Caco-2 (cell line): ENCODE results near the gene NDUFS2. TPM values are rescaled to one million over a fixed set of nuclear protein-coding genes. Genes with fewer than 3 reads are reported as not detected.

Experiments used
- BruUV-seq: library from RNA; stranded (reverse); fragments of 400-500 nt; replicated peaks from 2 replicates; lab custom pipeline; 2021; lab: Mats Ljungman, UMichigan
- CTCF ChIA-PET: fragments of 300-600 bp; sonication (Branson Sonifier 250); formaldehyde crosslinking; loops from one replicate; lab custom pipeline; 2022; ENCODE audit warnings: antibody characterized with exemption; lab: Charles Lee
- POLR2A ChIA-PET: fragments of 300-600 bp; sonication (Branson Sonifier 250); formaldehyde crosslinking; loops from one replicate; lab custom pipeline; 2022; ENCODE audit warnings: antibody characterized with exemption; lab: Charles Lee
- DNase-seq, 2 experiments: peaks; one replicate each; pipeline versions ENCODE4 v3.0.0 to v3.0.0-alpha.2; 2020 to 2022
- H3K27me3 ChIP-seq: replicated peaks from 2 replicates; pipeline ENCODE4 v1.6.0; 2011; ENCODE audit warnings: low read length; ENCODE audit not compliant: control insufficient read depth, insufficient read depth
- H3K36me3 ChIP-seq: 2 replicates; pipeline ENCODE4 v1.5.1; 2011; ENCODE audit warnings: low read length; ENCODE audit not compliant: control insufficient read depth, insufficient read depth
- H3K4me1 ChIP-seq: fragments of 250-450 bp; sonication (Bioruptor Pico); 2 replicates; pipeline ENCODE4 v1.5.1; 2020; ENCODE audit warnings: mild to moderate bottlenecking
- H3K4me3 ChIP-seq: 2 replicates; pipeline ENCODE4 v1.5.1; 2011; ENCODE audit warnings: low read depth, mild to moderate bottlenecking, control low read depth, low read length
- H3K9me3 ChIP-seq: fragments of 250-450 bp; sonication (Bioruptor Pico); 2 replicates; pipeline ENCODE4 v1.5.1; 2020; ENCODE audit warnings: mild to moderate bottlenecking, moderate library complexity
- H3K27ac Mint-ChIP-seq: one replicate; pipeline ENCODE4 v1.8.0; 2022; ENCODE audit warnings: mixed read lengths; ENCODE audit not compliant: unreplicated experiment
- H3K27me3 Mint-ChIP-seq: one replicate; pipeline ENCODE4 v1.8.0; 2022; ENCODE audit warnings: mixed read lengths; ENCODE audit not compliant: insufficient read depth, unreplicated experiment
- H3K36me3 Mint-ChIP-seq: one replicate; pipeline ENCODE4 v1.8.0; 2022; ENCODE audit warnings: mild to moderate bottlenecking, mixed read lengths; ENCODE audit not compliant: insufficient read depth, unreplicated experiment
- H3K4me1 Mint-ChIP-seq: one replicate; pipeline ENCODE4 v1.8.0; 2022; ENCODE audit warnings: low read depth, mixed read lengths; ENCODE audit not compliant: unreplicated experiment
- H3K4me3 Mint-ChIP-seq: one replicate; pipeline ENCODE4 v1.8.0; 2022; ENCODE audit warnings: mild to moderate bottlenecking, moderate library complexity, mixed read lengths; ENCODE audit not compliant: unreplicated experiment
- H3K9me3 Mint-ChIP-seq: one replicate; pipeline ENCODE4 v1.8.0; 2022; ENCODE audit warnings: mixed read lengths; ENCODE audit not compliant: unreplicated experiment
- intact Hi-C: fragments of 100-400 bp; cut with micrococcal nuclease; formaldehyde crosslinking; loops from one replicate; pipeline ENCODE4 v1.10.0; 2022; ENCODE audit not compliant: unreplicated experiment
- total RNA-seq: library from RNA; stranded (reverse); gene quantifications from 2 replicates; pipeline ENCODE4 v1.2.3, GENCODE V29; 2022
- TF ChIP-seq, protein P1 (sequence below), 2 experiments: fragments of 200-600 bp in 1 of 2; IDR thresholded peaks; 1 replicate in 1 of 2; 2 replicates in 1 of 2; pipeline versions ENCODE4 v1.5.1 to v1.8.0; 2011 to 2022; ENCODE audit warnings: antibody characterized with exemption in 1 of 2, control low read depth in 1 of 2, inconsistent platforms in 1 of 2, low read depth in 1 of 2, low read length in 1 of 2, mild to moderate bottlenecking in 1 of 2, moderate library complexity in 1 of 2; ENCODE audit not compliant: insufficient read depth in 1 of 2, severe bottlenecking in 1 of 2, unreplicated experiment in 1 of 2

The NDUFS2 gene
- total RNA-seq, 1 experiment from 2014 or later = 115 TPM

- Histone ChIP-seq H3K36me3 (peaks cover 6% of the 10 kb centered on the region), H3K9me3 (no peaks in the 10 kb centered on the region), H3K4me3 (no peak overlapping the region), H3K4me1 (peaks cover 4% of the 10 kb centered on the region), H3K27me3 (no peaks in the 10 kb centered on the region)
- Mint-ChIP-seq H3K27me3 (no peaks in the 10 kb centered on the region), H3K36me3 (peaks cover 52% of the 10 kb centered on the region), H3K9me3 (no peaks in the 10 kb centered on the region), H3K4me3 (no peak overlapping the region), H3K27ac (no peak overlapping the region), H3K4me1 (peaks cover 14% of the 10 kb centered on the region)
- POLR2A ChIA-PET = no interaction called here
- intact Hi-C loops = no loop called here
- CTCF ChIA-PET = no interaction called here
- DNase-seq = no peak
- no TSS peak for BruUV-seq
- TF ChIP-seq, protein P1, sequence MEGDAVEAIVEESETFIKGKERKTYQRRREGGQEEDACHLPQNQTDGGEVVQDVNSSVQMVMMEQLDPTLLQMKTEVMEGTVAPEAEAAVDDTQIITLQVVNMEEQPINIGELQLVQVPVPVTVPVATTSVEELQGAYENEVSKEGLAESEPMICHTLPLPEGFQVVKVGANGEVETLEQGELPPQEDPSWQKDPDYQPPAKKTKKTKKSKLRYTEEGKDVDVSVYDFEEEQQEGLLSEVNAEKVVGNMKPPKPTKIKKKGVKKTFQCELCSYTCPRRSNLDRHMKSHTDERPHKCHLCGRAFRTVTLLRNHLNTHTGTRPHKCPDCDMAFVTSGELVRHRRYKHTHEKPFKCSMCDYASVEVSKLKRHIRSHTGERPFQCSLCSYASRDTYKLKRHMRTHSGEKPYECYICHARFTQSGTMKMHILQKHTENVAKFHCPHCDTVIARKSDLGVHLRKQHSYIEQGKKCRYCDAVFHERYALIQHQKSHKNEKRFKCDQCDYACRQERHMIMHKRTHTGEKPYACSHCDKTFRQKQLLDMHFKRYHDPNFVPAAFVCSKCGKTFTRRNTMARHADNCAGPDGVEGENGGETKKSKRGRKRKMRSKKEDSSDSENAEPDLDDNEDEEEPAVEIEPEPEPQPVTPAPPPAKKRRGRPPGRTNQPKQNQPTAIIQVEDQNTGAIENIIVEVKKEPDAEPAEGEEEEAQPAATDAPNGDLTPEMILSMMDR (IDR thresholded peaks at IDR 0.05; ENCODE audit: insufficient read depth in 1 of 2, low read depth in 1 of 2, low read length in 1 of 2, severe bottlenecking in 1 of 2, unreplicated experiment in 1 of 2) = no peak
These were observed 28.5 kb upstream of the NDUFS2 start for GRCh38 chr1:161173711-161174110.

- peaks cover 4% of the 10 kb centered on the region for H3K4me1 ChIP-seq
- no peak for DNase-seq
- peaks cover 6% of the 10 kb centered on the region for H3K36me3 ChIP-seq
- H3K9me3 Mint-ChIP-seq = no peaks in the 10 kb centered on the region
- H3K4me1 Mint-ChIP-seq = peaks cover 14% of the 10 kb centered on the region
- TF ChIP-seq, protein P1 (IDR thresholded peaks at IDR 0.05; ENCODE audit: insufficient read depth in 1 of 2, low read depth in 1 of 2, low read length in 1 of 2, severe bottlenecking in 1 of 2, unreplicated experiment in 1 of 2) = no peak
- H3K36me3 Mint-ChIP-seq = peaks cover 47% of the 10 kb centered on the region
- no peaks in the 10 kb centered on the region for H3K27me3 Mint-ChIP-seq
- no peak overlapping the region for H3K27ac Mint-ChIP-seq
- H3K9me3 ChIP-seq = no peaks in the 10 kb centered on the region
- H3K4me3 ChIP-seq = no peak overlapping the region
- POLR2A ChIA-PET = no interaction called here
- no peaks in the 10 kb centered on the region for H3K27me3 ChIP-seq
- BruUV-seq = no TSS peak
- CTCF ChIA-PET = no interaction called here
- no peak overlapping the region for H3K4me3 Mint-ChIP-seq
- intact Hi-C loops = loop anchor here (5.0 kb wide), 1 partner anchor 58 kb away; the partner anchor contains the start of genes NIT1 and PFDN2
These were observed 27.3 kb upstream of the NDUFS2 start for GRCh38 chr1:161174911-161175310.

GRCh38 chr1:161175771-161176453 lies 26.3 kb upstream of the NDUFS2 start:
- peak overlapping the region; percentile 96 for H3K27ac Mint-ChIP-seq

More at GRCh38 chr1:161175771-161176453, 26.3 kb upstream of the NDUFS2 start:
- H3K9me3 ChIP-seq = no peaks in the 10 kb centered on the region
- no peaks in the 10 kb centered on the region for H3K27me3 Mint-ChIP-seq
- H3K27me3 ChIP-seq = no peaks in the 10 kb centered on the region
- intact Hi-C loops = loop anchor here (5.0 kb wide), 1 partner anchor 59 kb away; the partner anchor contains the start of genes NIT1 and PFDN2
- H3K4me3 Mint-ChIP-seq = peak overlapping the region; percentile 85
- BruUV-seq = no TSS peak
- DNase-seq = no peak
- H3K4me1 Mint-ChIP-seq = peaks cover 14% of the 10 kb centered on the region
- TF ChIP-seq, protein P1 (IDR thresholded peaks at IDR 0.05; ENCODE audit: insufficient read depth in 1 of 2, low read depth in 1 of 2, low read length in 1 of 2, severe bottlenecking in 1 of 2, unreplicated experiment in 1 of 2) = no peak
- POLR2A ChIA-PET = interaction anchor here (2.4 kb wide), 1 partner anchor 10 kb away, joined by 25 read pairs; the partner anchor contains the start of gene PPOX
- H3K9me3 Mint-ChIP-seq = no peaks in the 10 kb centered on the region
- H3K36me3 ChIP-seq = peaks cover 6% of the 10 kb centered on the region
- peaks cover 4% of the 10 kb centered on the region for H3K4me1 ChIP-seq
- no peak overlapping the region for H3K4me3 ChIP-seq
- CTCF ChIA-PET = interaction anchor here (1.4 kb wide), 1 partner anchor 10 kb away, joined by 22 read pairs; the partner anchor contains the start of gene PPOX
- peaks cover 43% of the 10 kb centered on the region for H3K36me3 Mint-ChIP-seq
